T-helper 1 cell treated with Interleukin-12 subunit alpha and Interleukin-12 subunit beta and Interleukin-4 antibody, amounts not matched to agents 30 ng/mL and 1 ng/mL, for 36 hours (primary cell): ENCODE measurements around the gene HBD. TPM values are rescaled to one million over a fixed set of nuclear protein-coding genes. Genes with fewer than 3 reads are reported as not detected.
"Not testable (repeated sequence)": the region's sequence is repeated elsewhere in the genome, so short reads cannot be mapped to it uniquely, and the experiment has no call there.

Source experiments
- intact Hi-C: fragments of 100-400 bp; cut with micrococcal nuclease; formaldehyde crosslinking; loops from one replicate; pipeline ENCODE4 v1.15.1; 2024
- total RNA-seq: library from RNA; stranded (reverse); gene quantifications from 2 replicates; pipeline ENCODE4 v1.2.3, GENCODE V29; 2022

HBD gene
- total RNA-seq, result not detected in 2 replicates

DNA sequence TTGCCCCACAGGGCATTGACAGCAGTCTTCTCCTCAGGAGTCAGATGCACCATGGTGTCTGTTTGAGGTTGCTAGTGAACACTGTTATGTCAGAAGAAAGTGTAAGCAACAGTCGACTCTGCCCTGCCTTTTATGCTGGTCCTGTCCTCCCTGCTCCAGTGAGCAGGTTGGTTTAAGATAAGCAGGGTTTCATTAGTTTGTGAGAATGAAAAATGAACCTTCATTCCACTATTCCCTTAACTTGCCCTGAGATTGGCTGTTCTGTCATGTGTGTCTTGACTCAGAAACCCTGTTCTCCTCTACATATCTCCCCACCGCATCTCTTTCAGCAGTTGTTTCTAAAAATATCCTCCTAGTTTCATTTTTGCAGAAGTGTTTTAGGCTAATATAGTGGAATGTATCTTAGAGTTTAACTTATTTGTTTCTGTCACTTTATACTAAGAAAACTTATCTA lies at the start of gene HBD:
Gene HBD, minus strand, starts transcription at position 103 of the 454 bp plus-strand sequence. Its CDS starts 50 bp downstream, at position 53.
- intact Hi-C loops, result no loop called here

DNA sequence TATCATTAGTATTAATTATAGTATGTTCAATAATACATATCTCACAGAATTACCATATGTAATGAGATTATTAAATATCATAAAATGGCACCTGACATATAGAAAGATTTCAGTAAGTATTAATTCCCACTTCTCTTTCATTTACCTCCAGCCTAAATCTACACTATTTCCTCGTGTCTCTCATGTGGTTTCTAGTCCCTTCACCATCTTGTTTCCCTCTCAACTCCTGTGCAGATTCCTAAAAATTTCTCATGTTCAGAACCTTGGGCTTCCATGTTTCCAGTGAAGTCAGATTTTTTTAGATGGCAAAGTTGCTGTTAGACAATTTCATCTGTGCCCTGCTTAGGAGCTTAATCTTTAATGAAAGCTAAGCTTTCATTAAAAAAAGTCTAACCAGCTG lies 49.6 kb upstream of the HBD start:
- intact Hi-C loops, result no loop called here

DNA sequence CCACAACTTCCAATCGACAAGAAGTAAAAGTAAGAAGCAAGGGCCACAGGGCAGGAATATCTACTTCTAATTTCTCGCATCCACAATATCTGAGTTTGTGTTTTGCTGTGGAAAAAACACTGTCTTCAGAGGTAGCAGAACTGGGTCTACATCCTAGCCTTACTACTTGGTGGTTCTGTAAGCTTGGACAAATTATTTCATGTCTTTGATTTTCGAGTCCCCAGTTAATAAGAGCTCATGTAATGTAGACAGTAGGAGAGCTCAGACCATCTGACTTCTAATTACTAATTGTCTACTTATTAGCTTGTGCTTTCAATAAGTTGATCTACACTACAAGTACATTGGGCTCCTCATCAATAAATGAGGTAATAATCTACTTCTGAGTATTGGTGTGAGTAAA lies 48.8 kb upstream of the HBD start:
- intact Hi-C loops, result no loop called here

DNA sequence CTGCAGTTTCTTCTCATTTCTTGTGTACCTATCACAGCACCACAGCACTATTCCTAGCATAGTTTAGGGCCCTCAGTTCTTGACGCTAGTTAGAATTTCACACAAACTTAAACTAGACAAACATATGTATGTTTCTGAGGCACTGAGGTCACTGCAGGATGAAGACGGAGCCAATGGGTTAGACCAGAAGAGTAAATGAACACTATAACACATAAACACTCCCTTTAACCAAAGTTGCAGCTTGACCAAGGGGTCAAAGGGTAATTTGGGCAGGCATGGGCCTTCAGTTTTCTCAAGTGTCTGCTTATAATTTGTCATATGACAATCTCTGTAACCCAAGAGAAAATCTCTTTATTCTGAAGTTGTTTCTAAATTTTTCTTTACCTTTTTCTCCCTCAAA lies 48.3 kb upstream of the HBD start:
- intact Hi-C loops, result no loop called here

DNA sequence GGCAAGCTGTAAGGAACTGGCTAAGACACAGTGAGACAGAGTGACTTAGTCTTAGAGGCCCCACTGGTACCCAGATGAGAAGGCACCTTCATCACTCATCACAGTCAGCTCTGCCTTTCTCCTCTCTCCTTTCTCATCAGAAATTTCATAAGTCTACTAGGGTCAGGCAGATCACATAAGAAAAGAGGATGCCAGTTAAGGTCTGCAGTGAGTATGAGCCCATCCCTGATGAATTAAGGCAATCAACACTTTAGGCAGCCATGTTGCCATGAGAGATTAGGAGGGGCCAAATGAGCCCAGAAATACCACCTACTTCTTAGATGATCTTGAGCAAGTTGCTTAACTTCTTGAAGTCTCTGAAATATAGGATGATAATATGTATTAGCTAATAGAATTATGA lies 47.3 kb upstream of the HBD start:
- intact Hi-C loops, result no loop called here

DNA sequence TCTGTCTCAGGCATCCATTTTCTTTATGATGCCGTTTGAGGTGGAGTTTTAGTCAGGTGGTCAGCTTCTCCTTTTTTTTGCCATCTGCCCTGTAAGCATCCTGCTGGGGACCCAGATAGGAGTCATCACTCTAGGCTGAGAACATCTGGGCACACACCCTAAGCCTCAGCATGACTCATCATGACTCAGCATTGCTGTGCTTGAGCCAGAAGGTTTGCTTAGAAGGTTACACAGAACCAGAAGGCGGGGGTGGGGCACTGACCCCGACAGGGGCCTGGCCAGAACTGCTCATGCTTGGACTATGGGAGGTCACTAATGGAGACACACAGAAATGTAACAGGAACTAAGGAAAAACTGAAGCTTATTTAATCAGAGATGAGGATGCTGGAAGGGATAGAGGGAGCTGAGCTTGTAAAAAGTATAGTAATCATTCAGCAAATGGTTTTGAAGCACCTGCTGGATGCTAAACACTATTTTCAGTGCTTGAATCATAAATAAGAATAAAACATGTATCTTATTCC lies 46.4 kb upstream of the HBD start:
- intact Hi-C loops, result no loop called here

GRCh38 chr11:5279471-5280090 lies 45.3 kb upstream of the HBD start:
- intact Hi-C loops, result no loop called here

DNA sequence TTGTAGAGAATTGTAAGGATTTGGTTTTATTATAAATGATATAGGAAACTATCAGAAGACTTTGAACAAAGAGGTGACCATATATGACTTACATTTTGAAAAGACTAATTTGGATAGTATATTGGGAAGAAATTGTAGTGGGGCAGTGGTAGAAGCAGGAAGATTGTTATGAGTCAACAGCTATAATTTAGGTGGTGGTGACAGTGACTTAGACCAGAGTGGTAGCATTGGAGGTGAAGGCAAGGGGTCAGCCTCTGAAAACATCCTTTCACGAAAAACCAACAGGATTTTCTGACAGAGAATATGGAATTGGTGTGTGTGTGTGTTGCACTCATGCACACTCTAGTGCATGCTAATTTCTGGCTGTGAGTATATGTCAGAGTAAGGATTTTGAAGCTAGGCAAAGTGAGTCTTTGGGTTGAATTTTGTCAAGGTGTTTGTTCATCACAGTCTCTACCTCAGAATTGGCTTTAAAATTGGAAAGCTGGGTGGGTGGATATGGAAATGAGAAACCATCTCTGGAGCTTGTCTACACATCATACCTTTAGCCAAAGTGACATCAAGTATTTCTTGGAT lies 43.6 kb upstream of the HBD start:
- intact Hi-C loops, result no loop called here

DNA sequence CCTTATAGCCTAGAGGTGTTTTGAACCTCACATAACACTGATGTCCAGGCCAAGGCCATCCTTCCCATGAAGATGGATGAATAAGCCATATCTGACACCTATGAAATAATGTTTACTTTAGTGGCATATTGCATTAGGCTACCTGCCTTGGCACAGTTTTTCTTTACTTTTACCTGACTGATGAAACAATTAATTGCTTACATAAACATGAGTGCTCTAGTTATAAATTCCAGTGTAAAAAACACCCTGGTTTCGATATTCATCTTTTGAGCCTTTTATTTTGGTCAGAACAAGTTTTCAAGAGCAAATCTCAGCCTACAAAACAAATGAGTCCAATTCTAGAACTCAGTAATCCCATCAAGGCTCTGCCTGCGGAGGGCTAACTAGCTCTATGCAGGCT lies 42.4 kb upstream of the HBD start:
- intact Hi-C loops, result no loop called here

DNA sequence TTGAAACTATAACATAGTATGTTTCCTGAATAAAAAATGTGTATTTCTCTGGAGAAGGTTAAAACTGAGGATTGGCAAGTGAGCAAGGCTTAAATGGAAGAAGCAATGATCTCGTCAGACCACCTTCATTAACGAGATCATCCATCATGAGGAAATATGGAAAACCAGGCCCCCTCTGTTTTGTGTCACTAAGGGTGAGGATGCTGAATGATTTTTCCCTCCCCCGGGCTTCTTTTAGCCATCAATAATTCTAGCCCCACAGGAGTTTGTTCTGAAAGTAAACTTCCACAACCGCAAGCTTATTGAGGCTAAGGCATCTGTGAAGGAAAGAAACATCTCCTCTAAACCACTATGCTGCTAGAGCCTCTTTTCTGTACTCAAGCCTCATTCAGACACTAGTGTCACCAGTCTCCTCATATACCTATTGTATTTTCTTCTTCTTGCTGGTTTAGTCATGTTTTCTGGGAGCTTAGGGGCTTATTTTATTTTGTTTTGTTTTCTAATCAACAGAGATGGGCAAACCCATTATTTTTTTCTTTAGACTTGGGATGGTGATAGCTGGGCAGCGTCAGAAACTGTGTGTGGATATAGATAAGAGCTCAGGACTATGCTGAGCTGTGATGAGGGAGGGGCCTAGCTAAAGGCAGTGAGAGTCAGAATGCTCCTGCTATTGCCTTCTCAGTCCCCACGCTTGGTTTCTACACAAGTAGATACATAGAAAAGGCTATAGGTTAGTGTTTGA lies 41.3 kb upstream of the HBD start:
- intact Hi-C loops, result no loop called here

DNA sequence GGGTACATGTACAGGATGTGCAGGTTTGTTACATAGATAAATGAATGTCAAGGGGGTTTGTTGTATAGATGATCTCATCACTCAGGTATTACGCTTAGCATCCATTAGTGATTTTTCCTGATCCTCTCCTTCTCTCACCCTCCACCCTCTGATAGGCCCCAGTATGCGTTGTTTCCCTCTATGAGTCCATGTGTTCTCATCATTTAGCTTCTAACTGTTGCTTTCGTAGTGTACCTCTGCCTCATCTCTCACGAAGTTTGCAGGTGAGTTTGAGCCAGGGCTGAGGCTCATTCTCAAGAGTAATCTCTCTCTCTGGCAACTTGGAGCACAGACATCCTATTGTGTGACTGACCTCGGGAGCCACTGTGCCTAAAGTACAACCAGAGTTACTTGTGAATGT lies 40.1 kb upstream of the HBD start:
- intact Hi-C loops, result no loop called here

DNA sequence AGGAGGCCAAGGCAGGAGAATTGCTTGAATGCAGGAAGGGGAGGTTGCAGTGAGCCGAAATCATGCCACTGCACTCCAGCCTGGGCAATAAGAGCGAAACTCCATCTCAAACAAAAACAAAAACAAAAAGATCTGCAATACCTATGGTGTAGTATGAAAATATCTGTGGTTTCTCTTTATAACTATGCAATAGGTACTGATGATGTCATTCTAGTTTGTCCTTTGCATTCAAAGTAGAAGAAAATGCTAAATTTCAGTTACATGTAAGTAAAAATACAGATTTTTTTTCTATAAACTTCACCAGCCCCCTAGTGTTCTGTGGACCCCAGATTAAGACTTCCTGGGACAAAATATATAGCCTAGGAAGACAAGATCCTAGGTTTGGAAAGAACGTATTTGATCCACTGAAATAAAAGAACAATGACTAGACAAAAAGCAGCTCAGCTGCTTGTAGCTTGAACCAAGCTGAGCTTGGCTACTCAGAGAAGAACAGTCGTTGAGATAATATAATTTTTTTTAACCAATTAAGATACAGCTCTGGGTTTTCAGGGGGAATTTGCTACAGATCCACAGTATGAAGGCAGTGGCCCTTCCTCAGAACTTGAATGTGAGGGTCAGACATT lies 38.2 kb upstream of the HBD start:
- intact Hi-C loops, result no loop called here

DNA sequence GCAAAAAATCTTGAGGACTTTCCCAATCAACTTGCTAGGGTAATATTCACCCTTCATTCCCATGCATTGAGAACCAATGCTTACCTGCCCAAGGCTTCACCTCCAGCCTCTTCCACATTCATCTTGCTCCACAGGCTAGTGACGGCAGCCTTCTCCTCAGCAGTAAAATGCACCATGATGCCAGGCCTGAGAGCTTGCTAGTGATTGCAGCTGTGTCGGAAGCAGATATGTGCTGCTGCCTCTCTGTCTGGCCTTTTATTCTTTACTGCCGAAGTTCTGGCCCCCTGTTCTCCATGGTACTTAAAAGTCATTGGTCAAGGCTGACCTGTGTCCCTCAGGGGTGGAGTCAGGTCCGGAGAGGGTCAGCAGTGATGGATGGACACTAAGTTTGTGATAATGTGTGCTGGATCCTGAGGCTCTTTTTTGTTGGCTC lies 35.4 kb upstream of the HBD start, which contains the start of gene HBE1:
Gene HBE1, minus strand, starts transcription at position 231 of the 433 bp plus-strand sequence. Its CDS starts 55 bp downstream, at position 176.
- intact Hi-C loops, result no loop called here

DNA sequence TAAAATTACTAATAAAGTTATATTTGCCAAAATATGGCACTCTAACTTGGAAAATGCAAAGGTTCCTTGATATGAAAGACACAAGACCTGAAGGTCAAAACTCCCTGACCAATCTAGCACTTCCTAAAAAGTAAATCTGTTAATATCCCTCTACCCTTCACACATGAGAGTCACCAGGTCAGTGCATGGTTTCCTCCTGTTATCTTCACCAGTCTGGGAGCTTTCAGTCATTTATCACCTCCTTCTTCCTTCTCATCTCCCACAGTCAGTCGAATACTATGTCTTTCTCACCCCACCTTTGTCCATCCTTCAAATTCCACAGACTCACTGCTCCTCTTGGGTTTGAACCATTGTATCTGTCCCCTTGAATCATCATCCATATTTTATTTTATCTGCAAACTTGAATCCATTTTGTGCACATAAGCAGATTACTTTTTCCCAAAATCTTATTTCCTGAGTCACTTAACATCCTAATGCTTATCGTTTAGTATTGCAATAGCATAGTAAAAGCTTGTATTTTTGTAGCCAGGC lies 32.8 kb upstream of the HBD start:
- intact Hi-C loops, result no loop called here

DNA sequence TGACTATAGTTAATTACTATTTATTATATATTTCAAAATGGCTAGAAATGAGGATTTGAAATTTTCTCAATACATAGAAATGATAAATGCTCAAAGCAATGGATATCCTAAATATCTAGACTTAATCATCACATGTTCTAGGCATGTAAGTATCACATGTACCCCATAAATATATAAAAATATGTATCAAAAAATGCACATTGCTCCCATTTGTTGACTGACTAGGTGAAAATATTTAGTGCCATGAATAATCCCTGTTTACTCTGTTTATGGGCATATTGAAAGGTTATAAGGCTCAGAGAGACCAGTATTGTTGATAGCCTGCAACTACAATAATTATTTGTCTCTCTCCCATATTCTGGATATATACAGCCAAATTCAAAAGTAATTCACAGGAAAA lies 32.3 kb upstream of the HBD start:
- intact Hi-C loops, result no loop called here

DNA sequence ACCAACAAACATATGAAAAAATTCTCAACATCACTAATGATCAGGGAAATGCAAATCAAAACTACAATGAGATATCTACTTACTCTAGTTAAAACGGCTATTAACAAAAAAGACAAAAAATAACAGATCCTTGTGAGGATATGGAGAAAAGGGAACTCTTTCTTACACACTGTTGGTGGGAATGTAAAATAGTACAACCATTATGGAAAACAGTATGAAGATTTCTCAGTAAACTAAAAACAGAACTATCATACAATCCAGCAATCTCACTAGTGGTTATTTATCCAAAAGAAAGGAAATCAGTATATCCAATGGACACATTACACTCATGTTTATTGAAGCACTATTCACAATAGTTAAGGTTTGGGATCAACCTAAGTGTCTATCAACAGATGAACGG lies 31.5 kb upstream of the HBD start:
- intact Hi-C loops, result no loop called here

- intact Hi-C loops, result no loop called here
Observed at GRCh38 chr11:5258543-5259262, 24.4 kb upstream of the HBD start.

GRCh38 chr11:5257296-5257695 lies 23.0 kb upstream of the HBD start:
- intact Hi-C loops, result no loop called here

DNA sequence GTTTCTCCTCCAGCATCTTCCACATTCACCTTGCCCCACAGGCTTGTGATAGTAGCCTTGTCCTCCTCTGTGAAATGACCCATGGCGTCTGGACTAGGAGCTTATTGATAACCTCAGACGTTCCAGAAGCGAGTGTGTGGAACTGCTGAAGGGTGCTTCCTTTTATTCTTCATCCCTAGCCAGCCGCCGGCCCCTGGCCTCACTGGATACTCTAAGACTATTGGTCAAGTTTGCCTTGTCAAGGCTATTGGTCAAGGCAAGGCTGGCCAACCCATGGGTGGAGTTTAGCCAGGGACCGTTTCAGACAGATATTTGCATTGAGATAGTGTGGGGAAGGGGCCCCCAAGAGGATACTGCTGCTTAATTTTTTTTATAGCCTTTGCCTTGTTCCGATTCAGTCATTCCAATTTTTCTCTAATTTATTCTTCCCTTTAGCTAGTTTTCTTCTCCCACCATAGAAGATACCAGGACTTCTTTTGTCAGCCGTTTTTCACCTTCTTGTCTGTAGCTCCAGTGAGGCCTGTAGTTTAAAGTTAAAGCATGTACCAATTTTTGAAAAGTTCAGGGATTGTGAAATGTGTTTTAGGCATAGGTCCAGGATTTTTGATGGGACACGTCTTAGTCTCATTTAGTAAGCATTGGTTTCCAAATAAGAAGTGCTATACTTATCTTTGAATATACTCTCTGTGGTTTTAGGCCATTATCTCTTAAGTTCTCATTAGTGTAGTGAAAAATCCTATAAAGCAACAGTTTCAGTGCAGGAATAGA lies 20.5 kb upstream of the HBD start, which contains the start of gene HBG2:
Gene HBG2, minus strand, starts transcription at position 136 of the 768 bp plus-strand sequence. Its CDS starts 53 bp downstream, at position 83.
- intact Hi-C loops, result not testable (repeated sequence)

GRCh38 chr11:5254023-5254422 lies 19.7 kb upstream of the HBD start:
- intact Hi-C loops, result not testable (repeated sequence)
